Lung (tissue), 12 donors: ENCODE results near the gene USP6. TPM values are rescaled to one million over a fixed set of nuclear protein-coding genes. Genes with fewer than 3 reads are reported as not detected.

ENCODE experiments used
- ATAC-seq: fragments of 200-7000 bp; cut with Tn5 transposase; one replicate; pipeline ENCODE4 v1.9.1; 2020; ENCODE audit warnings: moderate number of reproducible peaks; ENCODE audit not compliant: insufficient read depth, low FRiP score
- DNase-seq, 3 donors: peaks; one replicate each; pipeline ENCODE4 v3.0.0-alpha.2; 2013 to 2017
- H3K27ac ChIP-seq, 2 donors: one replicate each; pipeline ENCODE4 v1.5.1; 2013; ENCODE audit warnings: mild to moderate bottlenecking in 2 of 2, moderate library complexity in 2 of 2, control low read depth in 1 of 2, inconsistent platforms in 1 of 2, low read depth in 1 of 2, low read length in 1 of 2
- H3K27me3 ChIP-seq, 3 donors: one replicate each; pipeline ENCODE4 v1.5.1; 2013; ENCODE audit warnings: low read length in 2 of 3; ENCODE audit not compliant: control insufficient read depth in 3 of 3, insufficient read depth in 3 of 3
- H3K36me3 ChIP-seq, 4 donors: one replicate each; pipeline ENCODE4 v1.5.1; 2013; ENCODE audit warnings: low read length in 4 of 4, mild to moderate bottlenecking in 1 of 4, moderate library complexity in 1 of 4; ENCODE audit not compliant: control insufficient read depth in 4 of 4, insufficient read depth in 4 of 4
- H3K4me1 ChIP-seq, 5 donors: one replicate each; pipeline ENCODE4 v1.5.1; 2013; ENCODE audit warnings: low read length in 5 of 5, mild to moderate bottlenecking in 2 of 5, moderate library complexity in 1 of 5; ENCODE audit not compliant: control insufficient read depth in 5 of 5, insufficient read depth in 5 of 5
- H3K4me3 ChIP-seq: one replicate; pipeline ENCODE4 v1.5.1; 2013; ENCODE audit warnings: mild to moderate bottlenecking, control low read depth, moderate library complexity
- H3K9ac ChIP-seq, 2 donors: one replicate each; pipeline ENCODE4 v1.5.1; 2013; ENCODE audit warnings: low read length in 2 of 2, control low read depth in 1 of 2; ENCODE audit not compliant: insufficient read depth in 1 of 2
- H3K9me3 ChIP-seq, 4 donors: one replicate each; pipeline ENCODE4 v1.5.1; 2013; ENCODE audit warnings: low read length in 3 of 4, mild to moderate bottlenecking in 1 of 4, moderate library complexity in 1 of 4; ENCODE audit not compliant: control insufficient read depth in 4 of 4, insufficient read depth in 3 of 4
- WGBS, 2 donors: extraction: QIAGEN DNeasy Blood & Tissue Kit; methylation state at CpG; one replicate each; pipeline ENCODE4 v1.1.7; 2013; 5-methylcytosine and 5-hydroxymethylcytosine counted together
- polyA plus RNA-seq, 2 donors: library from polyadenylated mRNA; stranded (reverse); fragments of 200-250 nt; gene quantifications; one replicate each; pipeline ENCODE4 v1.2.1, GENCODE V29; 2013
- total RNA-seq, 2 donors: library from RNA; depleted of rRNA in 1 of 2; stranded (reverse); fragments of >200 nt in 1 of 2; gene quantifications; one replicate each; pipeline ENCODE4 v1.2.1, GENCODE V29; 2014 to 2021
- TF ChIP-seq, protein P1 (sequence below): IDR thresholded peaks from 2 replicates; pipeline ENCODE4 v1.5.1; 2012; ENCODE audit warnings: mild to moderate bottlenecking; ENCODE audit errors: control extremely low read depth, extremely low read depth
- donor health status: control.
- donor health status: control.
- donor health status: Bipolar disorder and iron deficiency.
- donor health status: healthy.
- donor health status: DM: yes; HTN: yes; CAD: no.

Gene USP6
- total and polyA plus RNA-seq, 4 donors = 0.05 to 0.46 (median 0.21) TPM

DNA sequence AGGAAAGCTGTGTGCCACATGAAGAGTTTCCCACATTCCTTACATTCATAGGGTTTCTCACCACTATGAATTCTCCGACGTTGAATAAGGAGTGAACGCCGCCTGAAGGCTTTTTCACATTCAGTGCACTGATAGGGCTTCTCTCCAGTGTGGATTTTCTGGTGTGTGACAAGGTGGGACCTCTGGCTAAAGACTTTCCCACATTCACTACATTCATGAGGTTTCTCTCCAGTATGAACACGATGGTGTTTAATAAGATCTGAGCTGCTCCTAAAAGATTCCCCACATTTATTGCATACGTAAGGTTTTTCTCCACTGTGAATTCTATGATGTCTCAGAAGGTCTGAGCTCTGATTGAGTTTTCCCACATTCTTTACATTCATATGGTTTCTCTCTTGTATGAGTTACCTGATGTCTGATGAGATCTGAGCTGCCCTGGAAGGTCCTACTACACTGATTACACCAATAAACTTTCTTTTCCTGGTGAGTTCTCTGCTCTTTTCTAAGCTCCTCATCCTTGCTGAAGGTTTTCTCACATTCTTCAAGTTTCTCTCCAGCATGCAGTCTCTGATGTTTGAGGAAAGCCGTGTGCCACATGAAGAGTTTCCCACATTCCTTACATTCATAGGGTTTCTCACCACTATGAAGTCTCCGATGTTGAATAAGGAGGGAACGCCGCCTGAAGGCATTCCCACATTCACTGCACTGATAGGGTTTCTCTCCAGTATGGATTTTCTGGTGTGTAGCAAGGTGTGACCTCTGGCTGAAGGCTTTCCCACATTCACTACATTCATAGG lies 65.9 kb downstream of the USP6 start:
- WGBS, 2 donors = 96 to 97% methylated on average over 10 of the region's 10 CpGs
- H3K27me3 ChIP-seq = no peaks in the 10 kb centered on the region
- no peak for ATAC-seq

DNA sequence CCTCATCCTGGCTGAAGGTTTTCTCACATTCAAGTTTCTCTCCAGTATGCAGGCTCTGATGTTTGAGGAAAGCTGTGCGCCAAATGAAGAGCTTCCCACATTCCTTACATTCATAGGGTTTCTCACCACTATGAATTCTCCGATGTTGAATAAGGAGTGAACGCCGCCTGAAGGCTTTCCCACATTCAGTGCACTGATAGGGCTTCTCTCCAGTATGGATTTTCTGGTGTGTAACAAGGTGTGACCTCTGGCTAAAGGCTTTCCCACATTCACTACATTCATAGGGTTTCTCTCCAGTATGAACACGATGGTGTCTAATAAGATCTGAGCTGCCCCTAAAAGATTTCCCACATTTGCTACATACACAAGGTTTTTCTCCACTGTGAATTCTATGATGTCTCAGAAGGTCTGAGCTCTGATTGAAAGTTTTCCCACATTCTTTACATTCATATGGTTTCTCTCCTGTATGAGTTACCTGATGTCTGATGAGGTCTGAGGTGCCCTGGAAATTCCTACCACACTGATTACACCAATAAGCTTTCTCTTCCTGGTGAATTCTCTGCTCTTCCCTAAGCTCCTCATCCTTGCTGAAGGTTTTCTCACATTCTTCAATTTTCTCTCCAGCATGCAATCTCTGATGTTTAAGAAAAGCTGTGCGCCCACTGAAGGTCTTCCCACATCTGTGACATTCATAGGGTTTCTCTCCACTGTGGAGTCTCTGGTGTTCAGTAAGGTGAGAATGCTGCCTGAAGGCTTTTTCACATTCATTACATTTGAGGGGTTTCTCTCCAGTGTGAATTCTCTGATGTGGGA lies 67.0 kb downstream of the USP6 start:
- Histone ChIP-seq H3K27ac (no peak overlapping the region), H3K9me3 (peaks cover 28 to 57% (median 39%) of the 10 kb centered on the region in 4 donors), H3K4me1 (no peaks in the 10 kb centered on the region), H3K4me3 (no peak overlapping the region), H3K9ac (no peak overlapping the region), H3K36me3 (peaks cover 0 to 36% (median 15%) of the 10 kb centered on the region in 4 donors), H3K27me3 (no peaks in the 10 kb centered on the region)
- ATAC-seq (no peak), DNase-seq (no peak)
- TF ChIP-seq, protein P1, sequence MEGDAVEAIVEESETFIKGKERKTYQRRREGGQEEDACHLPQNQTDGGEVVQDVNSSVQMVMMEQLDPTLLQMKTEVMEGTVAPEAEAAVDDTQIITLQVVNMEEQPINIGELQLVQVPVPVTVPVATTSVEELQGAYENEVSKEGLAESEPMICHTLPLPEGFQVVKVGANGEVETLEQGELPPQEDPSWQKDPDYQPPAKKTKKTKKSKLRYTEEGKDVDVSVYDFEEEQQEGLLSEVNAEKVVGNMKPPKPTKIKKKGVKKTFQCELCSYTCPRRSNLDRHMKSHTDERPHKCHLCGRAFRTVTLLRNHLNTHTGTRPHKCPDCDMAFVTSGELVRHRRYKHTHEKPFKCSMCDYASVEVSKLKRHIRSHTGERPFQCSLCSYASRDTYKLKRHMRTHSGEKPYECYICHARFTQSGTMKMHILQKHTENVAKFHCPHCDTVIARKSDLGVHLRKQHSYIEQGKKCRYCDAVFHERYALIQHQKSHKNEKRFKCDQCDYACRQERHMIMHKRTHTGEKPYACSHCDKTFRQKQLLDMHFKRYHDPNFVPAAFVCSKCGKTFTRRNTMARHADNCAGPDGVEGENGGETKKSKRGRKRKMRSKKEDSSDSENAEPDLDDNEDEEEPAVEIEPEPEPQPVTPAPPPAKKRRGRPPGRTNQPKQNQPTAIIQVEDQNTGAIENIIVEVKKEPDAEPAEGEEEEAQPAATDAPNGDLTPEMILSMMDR = no peak
- 99% methylated on average over 6 of the region's 6 CpGs for WGBS, 2 donors

More for the DNA sequence above, 65.9 kb downstream of the USP6 start:
- no peak overlapping the region for H3K9ac ChIP-seq
- TF ChIP-seq, protein P1 = no peak
- H3K4me3 ChIP-seq = no peak overlapping the region
- no peaks in the 10 kb centered on the region for H3K4me1 ChIP-seq
- no peak overlapping the region for H3K27ac ChIP-seq
- no peak for DNase-seq
- H3K36me3 ChIP-seq = peaks cover 0 to 36% (median 10%) of the 10 kb centered on the region in 4 donors
- peaks cover 24 to 54% (median 39%) of the 10 kb centered on the region in 4 donors for H3K9me3 ChIP-seq

DNA sequence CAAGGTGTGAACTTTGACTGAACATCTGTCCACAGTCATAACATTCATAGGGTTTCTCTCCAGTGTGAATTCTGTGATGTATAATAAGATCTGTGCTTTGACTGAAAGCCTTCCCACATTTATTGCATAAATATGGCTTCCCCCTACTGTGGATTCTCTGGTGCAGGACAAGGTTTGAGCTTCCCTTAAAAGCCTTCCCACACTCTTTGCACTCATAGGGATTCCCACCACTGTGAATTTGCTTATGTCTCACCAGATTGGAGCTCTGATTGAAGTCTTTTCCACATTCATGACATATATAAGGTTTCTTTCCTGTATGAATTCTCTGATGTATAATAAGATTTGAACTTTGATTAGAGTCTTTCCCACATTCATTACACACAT lies 67.6 kb downstream of the USP6 start:
- H3K4me1 ChIP-seq = no peaks in the 10 kb centered on the region
- peaks cover 27 to 57% (median 40%) of the 10 kb centered on the region in 4 donors for H3K9me3 ChIP-seq
- peaks cover 0 to 36% (median 17%) of the 10 kb centered on the region in 4 donors for H3K36me3 ChIP-seq
- no peaks in the 10 kb centered on the region for H3K27me3 ChIP-seq
- DNase-seq = no peak
- H3K27ac ChIP-seq = no peak overlapping the region
- no peak for ATAC-seq
- TF ChIP-seq, protein P1 = no peak
- H3K9ac ChIP-seq = no peak overlapping the region
- H3K4me3 ChIP-seq = no peak overlapping the region
